ENCODE results near the gene PSMG2.
"Not testable (repeated sequence)": the region's sequence is repeated elsewhere in the genome, so short reads cannot be mapped to it uniquely, and the experiment has no call there.

The PSMG2 gene

DNA sequence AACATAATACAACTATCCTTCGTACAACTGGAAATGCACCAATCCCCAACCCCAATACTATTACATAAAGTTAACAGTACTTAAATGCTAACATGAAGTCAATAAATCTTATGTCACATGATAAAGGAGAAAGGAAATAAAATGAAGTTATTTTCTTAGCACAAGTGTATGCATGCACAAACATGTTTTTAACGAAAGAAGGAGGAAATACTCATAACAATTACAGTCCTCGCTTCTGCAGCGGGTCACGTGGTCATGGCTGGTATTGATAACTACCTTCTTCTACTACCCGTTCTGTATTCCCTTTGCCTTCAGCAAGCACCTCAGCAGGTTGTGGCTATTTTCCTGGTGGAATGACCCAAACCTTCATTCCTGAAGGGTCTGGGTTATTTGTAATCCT, 51.7 kb downstream of the PSMG2 start:
- TF ChIP-seq, protein P1, sequence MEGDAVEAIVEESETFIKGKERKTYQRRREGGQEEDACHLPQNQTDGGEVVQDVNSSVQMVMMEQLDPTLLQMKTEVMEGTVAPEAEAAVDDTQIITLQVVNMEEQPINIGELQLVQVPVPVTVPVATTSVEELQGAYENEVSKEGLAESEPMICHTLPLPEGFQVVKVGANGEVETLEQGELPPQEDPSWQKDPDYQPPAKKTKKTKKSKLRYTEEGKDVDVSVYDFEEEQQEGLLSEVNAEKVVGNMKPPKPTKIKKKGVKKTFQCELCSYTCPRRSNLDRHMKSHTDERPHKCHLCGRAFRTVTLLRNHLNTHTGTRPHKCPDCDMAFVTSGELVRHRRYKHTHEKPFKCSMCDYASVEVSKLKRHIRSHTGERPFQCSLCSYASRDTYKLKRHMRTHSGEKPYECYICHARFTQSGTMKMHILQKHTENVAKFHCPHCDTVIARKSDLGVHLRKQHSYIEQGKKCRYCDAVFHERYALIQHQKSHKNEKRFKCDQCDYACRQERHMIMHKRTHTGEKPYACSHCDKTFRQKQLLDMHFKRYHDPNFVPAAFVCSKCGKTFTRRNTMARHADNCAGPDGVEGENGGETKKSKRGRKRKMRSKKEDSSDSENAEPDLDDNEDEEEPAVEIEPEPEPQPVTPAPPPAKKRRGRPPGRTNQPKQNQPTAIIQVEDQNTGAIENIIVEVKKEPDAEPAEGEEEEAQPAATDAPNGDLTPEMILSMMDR (IDR thresholded peaks at IDR 0.05; ENCODE audit: extremely low read depth, missing control alignments), result no peak
- no peak for DNase-seq (ENCODE audit: low spot score)

GRCh38 chr18:12755606-12756005, 52.8 kb downstream of the PSMG2 start:
- DNase-seq (ENCODE audit: low spot score), result not testable (repeated sequence)

DNA sequence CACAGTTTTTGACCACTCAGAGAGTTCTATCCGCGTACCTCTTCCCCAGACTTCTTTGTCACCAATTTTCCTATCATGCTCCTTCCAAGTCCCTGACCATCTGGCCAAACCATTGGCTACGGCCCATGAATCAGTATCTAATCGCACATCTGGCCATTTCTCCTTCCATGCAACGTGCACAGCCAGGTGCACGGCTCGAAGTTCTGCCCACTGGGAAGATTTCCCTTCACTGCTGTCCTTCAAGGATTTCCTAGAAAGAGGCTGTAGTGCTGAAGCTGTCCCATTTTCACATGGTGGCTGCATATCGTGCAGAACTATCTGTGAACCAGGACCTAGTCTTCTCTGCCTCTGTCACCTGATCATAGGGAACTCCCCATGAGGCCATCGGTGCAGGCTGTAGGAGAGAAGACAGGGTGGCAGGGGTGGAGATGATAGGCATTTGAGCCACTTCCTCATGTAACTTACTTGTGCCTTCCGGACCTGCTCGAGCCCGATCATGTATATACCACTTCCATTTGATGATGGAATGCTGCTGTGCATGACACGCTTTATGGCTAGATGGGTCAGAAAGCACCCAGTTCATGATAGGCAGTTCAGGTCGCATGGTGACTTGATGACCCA, 53.9 kb downstream of the PSMG2 start:
- DNase-seq (ENCODE audit: low spot score), result not testable (repeated sequence)

DNA sequence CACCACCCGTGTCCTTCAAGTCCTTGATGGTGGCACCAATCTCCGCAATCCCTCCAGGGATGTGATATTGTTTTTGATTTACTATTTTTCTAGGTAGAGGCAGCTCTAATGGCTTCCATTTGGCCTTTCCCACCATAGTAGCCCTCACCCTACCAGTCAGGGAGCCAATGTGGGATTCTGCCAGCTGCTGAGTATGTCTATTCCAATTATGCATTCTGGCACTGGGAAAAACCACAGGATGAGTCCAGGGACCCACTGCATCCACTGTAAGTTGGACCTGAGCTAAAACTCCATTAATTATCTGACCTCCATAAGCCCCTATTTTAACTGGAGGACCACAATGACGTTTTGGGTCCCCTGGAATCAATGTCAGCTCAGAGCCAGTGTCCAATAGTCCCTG, 55.7 kb downstream of the PSMG2 start:
- DNase-seq (ENCODE audit: low spot score), result not testable (repeated sequence)

- no peak for DNase-seq (ENCODE audit: low spot score)
- TF ChIP-seq, protein P1 (IDR thresholded peaks at IDR 0.05; ENCODE audit: extremely low read depth, missing control alignments), result no peak
Observed at GRCh38 chr18:12765126-12765525, 62.3 kb downstream of the PSMG2 start.

- TF ChIP-seq, protein P1 (IDR thresholded peaks at IDR 0.05; ENCODE audit: extremely low read depth, missing control alignments), result no peak
- no peak for DNase-seq (ENCODE audit: low spot score)
Observed at GRCh38 chr18:12765586-12765985, 62.7 kb downstream of the PSMG2 start.

GRCh38 chr18:12766986-12767433, 64.2 kb downstream of the PSMG2 start:
- TF ChIP-seq, protein P1 (IDR thresholded peaks at IDR 0.05; ENCODE audit: extremely low read depth, missing control alignments), result no peak
- DNase-seq (ENCODE audit: low spot score), result no peak

DNA sequence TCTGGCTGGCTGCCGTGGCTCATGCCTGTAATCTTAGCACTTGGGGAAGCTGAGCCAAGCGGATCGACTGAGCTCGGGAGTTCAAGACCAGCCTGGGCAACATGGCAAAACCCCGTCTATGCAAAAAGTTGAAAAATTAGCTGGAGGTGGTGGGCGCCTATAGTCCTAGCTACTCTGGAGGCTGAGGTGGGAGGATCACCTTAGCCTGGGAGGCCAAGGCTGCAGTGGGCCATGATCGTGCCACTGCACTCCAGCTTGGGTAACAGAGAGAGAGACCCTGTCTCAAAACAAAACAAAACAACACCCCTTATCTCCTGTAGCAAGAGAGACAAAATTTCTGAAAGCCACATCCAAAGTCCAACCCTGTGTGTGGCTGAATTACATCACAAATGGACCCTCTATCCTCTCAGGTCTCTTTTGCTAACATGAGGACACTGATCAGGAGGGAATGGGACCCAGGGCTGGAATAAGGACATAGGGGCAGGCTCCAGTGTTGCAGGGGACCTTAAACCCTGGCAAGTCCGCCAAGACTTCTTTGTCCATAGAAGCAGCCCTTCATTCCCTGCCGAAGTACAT, 64.8 kb downstream of the PSMG2 start:
- DNase-seq (ENCODE audit: low spot score), result no peak
- TF ChIP-seq, protein P1 (IDR thresholded peaks at IDR 0.05; ENCODE audit: extremely low read depth, missing control alignments), result no peak

- TF ChIP-seq, protein P1 (IDR thresholded peaks at IDR 0.05; ENCODE audit: extremely low read depth, missing control alignments), result no peak
- no peak for DNase-seq (ENCODE audit: low spot score)
Observed at GRCh38 chr18:12768625-12769024, 65.8 kb downstream of the PSMG2 start.

All from GM20000 (cell line).